BLaER1 (cell line): Measurements from ENCODE around the gene PAXX.

Experiments used
- H3K27ac ChIP-seq: shearing (Covaris generic); formaldehyde crosslinking; 2 replicates; pipeline ENCODE4 v1.8.1; 2022
- H3K27me3 ChIP-seq: shearing (Covaris generic); formaldehyde crosslinking; 2 replicates; pipeline ENCODE4 v1.8.1; 2022
- H3K36me3 ChIP-seq: shearing (Covaris generic); formaldehyde crosslinking; 2 replicates; pipeline ENCODE4 v1.8.1; 2022
- H3K4me1 ChIP-seq: shearing (Covaris generic); formaldehyde crosslinking; 2 replicates; pipeline ENCODE4 v1.8.1; 2022
- H3K4me2 ChIP-seq: shearing (Covaris generic); formaldehyde crosslinking; 2 replicates; pipeline ENCODE4 v1.8.1; 2022
- H3K4me3 ChIP-seq: shearing (Covaris generic); formaldehyde crosslinking; 2 replicates; pipeline ENCODE4 v1.8.1; 2022
- H3K9ac ChIP-seq: shearing (Covaris generic); formaldehyde crosslinking; 2 replicates; pipeline ENCODE4 v1.8.1; 2022
- H3K9me3 ChIP-seq: shearing (Covaris generic); formaldehyde crosslinking; 2 replicates; pipeline ENCODE4 v1.8.1; 2022
- H4K20me1 ChIP-seq: shearing (Covaris generic); formaldehyde crosslinking; 2 replicates; pipeline ENCODE4 v1.8.1; 2022
- Cebpa-rat ChIP-seq: shearing (Covaris generic); IDR thresholded peaks from 2 replicates; pipeline ENCODE4 v1.8.1; 2022

PAXX gene

GRCh38 chr9:136980669-136981478, 11.3 kb upstream of the PAXX start:
- Histone ChIP-seq H3K4me2 (no peak overlapping the region), H3K27ac (no peak overlapping the region), H3K4me3 (no peak overlapping the region), H3K4me1 (peaks cover 37% of the 10 kb centered on the region), H4K20me1 (no peaks in the 10 kb centered on the region), H3K36me3 (no peaks in the 10 kb centered on the region), H3K9ac (no peak overlapping the region), H3K9me3 (no peaks in the 10 kb centered on the region), H3K27me3 (peaks cover 39% of the 10 kb centered on the region)
- TF ChIP-seq Cebpa-rat, result no peak

GRCh38 chr9:136981588-136982231, 10.5 kb upstream of the PAXX start:
- H3K27ac ChIP-seq, result no peak overlapping the region
- no peak overlapping the region for H3K4me3 ChIP-seq
- no peak overlapping the region for H3K9ac ChIP-seq
- peaks cover 30% of the 10 kb centered on the region for H3K4me1 ChIP-seq
- no peaks in the 10 kb centered on the region for H4K20me1 ChIP-seq
- H3K9me3 ChIP-seq, result no peaks in the 10 kb centered on the region
- H3K27me3 ChIP-seq, result peaks cover 47% of the 10 kb centered on the region
- no peak for TF ChIP-seq Cebpa-rat
- no peak overlapping the region for H3K4me2 ChIP-seq
- H3K36me3 ChIP-seq, result no peaks in the 10 kb centered on the region

- Histone ChIP-seq H3K9ac (no peak within 1 kb of the TSS), H3K4me3 (no peak within 1 kb of the TSS), H3K36me3 (no peaks in the 10 kb centered on the region), H3K4me2 (peak within 1 kb of the TSS; percentile 26; the same call in 1 of the 2 replicates), H3K4me1 (peaks cover 24% of the 10 kb centered on the region), H3K27ac (no peak within 1 kb of the TSS), H3K9me3 (no peaks in the 10 kb centered on the region), H4K20me1 (no peaks in the 10 kb centered on the region), H3K27me3 (peaks cover 53% of the 10 kb centered on the region)
- TF ChIP-seq Cebpa-rat, result no peak
These were observed 9.8 kb upstream of the PAXX start, which contains the start of gene LCNL1 for GRCh38 chr9:136982232-136983051. LCNL1 (plus strand) TSS chr9:136982993; CDS start chr9:136983587, 594 bp downstream.

GRCh38 chr9:136983167-136983566, 9.1 kb upstream of the PAXX start:
- Histone ChIP-seq H3K4me2 (peak overlapping the region; percentile 26; the same call in 1 of the 2 replicates), H3K27me3 (peaks cover 53% of the 10 kb centered on the region), H3K4me3 (no peak overlapping the region), H3K4me1 (peaks cover 23% of the 10 kb centered on the region), H3K9me3 (no peaks in the 10 kb centered on the region), H3K36me3 (no peaks in the 10 kb centered on the region), H3K27ac (no peak overlapping the region), H3K9ac (no peak overlapping the region), H4K20me1 (no peaks in the 10 kb centered on the region)
- TF ChIP-seq Cebpa-rat, result no peak

GRCh38 chr9:136983656-136984314, 8.4 kb upstream of the PAXX start:
- peak overlapping the region; percentile 26; the same call in 1 of the 2 replicates for H3K4me2 ChIP-seq

GRCh38 chr9:136984464-136985026, 7.7 kb upstream of the PAXX start:
- Histone ChIP-seq H3K4me3 (no peak overlapping the region), H3K4me1 (peaks cover 15% of the 10 kb centered on the region), H3K9me3 (no peaks in the 10 kb centered on the region), H4K20me1 (no peaks in the 10 kb centered on the region), H3K27ac (no peak overlapping the region), H3K36me3 (no peaks in the 10 kb centered on the region), H3K27me3 (peaks cover 53% of the 10 kb centered on the region), H3K4me2 (no peak overlapping the region), H3K9ac (no peak overlapping the region)
- no peak for TF ChIP-seq Cebpa-rat

More at GRCh38 chr9:136983656-136984314, 8.4 kb upstream of the PAXX start:
- no peak for TF ChIP-seq Cebpa-rat
- no peak overlapping the region for H3K9ac ChIP-seq
- no peak overlapping the region for H3K27ac ChIP-seq
- H3K4me1 ChIP-seq, result peaks cover 23% of the 10 kb centered on the region
- no peaks in the 10 kb centered on the region for H3K36me3 ChIP-seq
- no peaks in the 10 kb centered on the region for H4K20me1 ChIP-seq
- peaks cover 53% of the 10 kb centered on the region for H3K27me3 ChIP-seq
- H3K9me3 ChIP-seq, result no peaks in the 10 kb centered on the region
- H3K4me3 ChIP-seq, result no peak overlapping the region

GRCh38 chr9:136985027-136985602, 7.1 kb upstream of the PAXX start:
- no peak overlapping the region for H3K4me3 ChIP-seq
- H3K27me3 ChIP-seq, result peaks cover 53% of the 10 kb centered on the region
- H3K9me3 ChIP-seq, result no peaks in the 10 kb centered on the region
- no peak overlapping the region for H3K4me2 ChIP-seq
- no peak for TF ChIP-seq Cebpa-rat
- no peaks in the 10 kb centered on the region for H4K20me1 ChIP-seq
- H3K36me3 ChIP-seq, result no peaks in the 10 kb centered on the region
- H3K9ac ChIP-seq, result no peak overlapping the region
- H3K27ac ChIP-seq, result no peak overlapping the region
- H3K4me1 ChIP-seq, result peaks cover 10% of the 10 kb centered on the region

DNA sequence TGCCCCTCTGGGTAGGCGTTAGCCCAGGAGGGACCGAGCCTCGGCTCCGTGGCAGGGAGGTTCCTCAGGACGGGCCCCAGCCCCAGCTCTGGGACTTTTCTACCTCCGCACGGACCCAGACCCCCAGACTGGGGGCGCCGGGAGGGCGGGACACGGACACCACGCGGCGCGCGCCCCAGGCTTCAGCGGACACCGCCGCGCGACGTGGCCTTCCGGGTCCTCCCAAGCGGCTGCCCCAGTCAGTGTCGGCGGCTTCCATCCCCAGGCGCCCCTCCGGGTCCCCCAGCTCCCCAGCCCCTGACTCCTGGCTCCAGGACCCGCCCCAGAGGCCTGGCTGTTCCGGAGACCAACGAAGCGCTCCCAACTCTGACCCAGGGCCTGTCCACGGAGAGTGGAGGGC, 6.4 kb upstream of the PAXX start:
- H3K4me3 ChIP-seq, result no peak overlapping the region
- no peaks in the 10 kb centered on the region for H3K36me3 ChIP-seq
- H3K4me2 ChIP-seq, result no peak overlapping the region
- peaks cover 10% of the 10 kb centered on the region for H3K4me1 ChIP-seq
- no peaks in the 10 kb centered on the region for H4K20me1 ChIP-seq
- no peak overlapping the region for H3K27ac ChIP-seq
- H3K9me3 ChIP-seq, result no peaks in the 10 kb centered on the region
- H3K9ac ChIP-seq, result no peak overlapping the region
- no peak for TF ChIP-seq Cebpa-rat
- peaks cover 53% of the 10 kb centered on the region for H3K27me3 ChIP-seq

- Histone ChIP-seq H3K27me3 (peaks cover 35% of the 10 kb centered on the region), H3K4me2 (no peak overlapping the region), H3K27ac (no peak overlapping the region), H3K9me3 (no peaks in the 10 kb centered on the region), H3K4me1 (peaks cover 20% of the 10 kb centered on the region), H4K20me1 (peaks cover 14% of the 10 kb centered on the region), H3K4me3 (no peak overlapping the region), H3K9ac (no peak overlapping the region), H3K36me3 (peaks cover 8% of the 10 kb centered on the region)
- no peak for TF ChIP-seq Cebpa-rat
These were observed 3.4 kb upstream of the PAXX start for GRCh38 chr9:136988872-136989271.
